ENCODE measurements around the gene CDK6.
"Not testable (repeated sequence)": the region's sequence is repeated elsewhere in the genome, so short reads cannot be mapped to it uniquely, and the experiment has no call there.

- TF ChIP-seq CTCF (IDR thresholded peaks at IDR 0.05 in 8 of 11, conservative IDR thresholded peaks at IDR 0.05 in 3 of 11); POLR2A (IDR thresholded peaks at IDR 0.05); POLR2AphosphoS5 (IDR thresholded peaks at IDR 0.05): not testable (repeated sequence)
These were observed 231.9 kb downstream of the CDK6 start for GRCh38 chr7:92604517-92604916.

Data from spleen (tissue), 7 donors.